GM23338 (cell line): ENCODE results near the gene DHX34. TPM values are rescaled to one million over a fixed set of nuclear protein-coding genes. Genes with fewer than 3 reads are reported as not detected.

Experiments used
- ATAC-seq: fragments of 200-7000 bp; cut with Tn5 transposase; 3 replicates; pipeline ENCODE4 v1.9.1; 2020
- DNase-seq: peaks from one replicate; pipeline ENCODE4 v3.0.0-alpha.2; 2015; ENCODE audit warnings: low spot score
- H2AFZ ChIP-seq: fragments of 200-600 bp; sonication (generic); 2 replicates; pipeline ENCODE4 v1.8.0; 2016; ENCODE audit warnings: antibody characterized with exemption, mild to moderate bottlenecking, moderate library complexity
- H3F3A ChIP-seq: fragments of 200-600 bp; sonication (generic); replicated peaks from 2 replicates; pipeline ENCODE4 v1.8.0; 2017; ENCODE audit warnings: antibody characterized with exemption, mixed run types, low read depth
- H3K27ac ChIP-seq: fragments of 200-600 bp; sonication (generic); 2 replicates; pipeline ENCODE4 v1.6.1; 2016; ENCODE audit warnings: low read depth
- H3K27me3 ChIP-seq: fragments of 200-600 bp; sonication (generic); 2 replicates; pipeline ENCODE4 v1.8.0; 2016; ENCODE audit warnings: mild to moderate bottlenecking, mixed run types, moderate library complexity; ENCODE audit not compliant: insufficient read depth
- H3K36me3 ChIP-seq: fragments of 200-600 bp; sonication (generic); 2 replicates; pipeline ENCODE4 v1.8.0; 2016; ENCODE audit warnings: mild to moderate bottlenecking; ENCODE audit not compliant: insufficient read depth
- H3K4me1 ChIP-seq: fragments of 200-600 bp; sonication (generic); 2 replicates; pipeline ENCODE4 v1.8.0; 2016; ENCODE audit warnings: mild to moderate bottlenecking, moderate library complexity; ENCODE audit not compliant: insufficient read depth
- H3K4me2 ChIP-seq: fragments of 200-600 bp; sonication (generic); 2 replicates; pipeline ENCODE4 v1.7.1; 2017; ENCODE audit warnings: mixed run types
- H3K4me3 ChIP-seq: fragments of 200-600 bp; sonication (generic); 2 replicates; pipeline ENCODE4 v1.6.1; 2016; ENCODE audit warnings: mixed run types
- H3K79me2 ChIP-seq: fragments of 200-600 bp; sonication (generic); replicated peaks from 2 replicates; pipeline ENCODE4 v1.8.0; 2017; ENCODE audit warnings: mild to moderate bottlenecking; ENCODE audit not compliant: insufficient read depth
- H3K9me2 ChIP-seq: fragments of 200-600 bp; sonication (generic); 2 replicates; pipeline ENCODE4 v1.8.0; 2017; ENCODE audit not compliant: insufficient read depth
- H4K20me1 ChIP-seq: fragments of 200-600 bp; sonication (generic); replicated peaks from 2 replicates; pipeline ENCODE4 v1.8.0; 2017; ENCODE audit warnings: mild to moderate bottlenecking; ENCODE audit not compliant: insufficient read depth
- H3K27ac Mint-ChIP-seq: 2 replicates; pipeline ENCODE4 v1.8.0; 2020; ENCODE audit warnings: inconsistent platforms, mild to moderate bottlenecking, moderate library complexity, mixed read lengths
- H3K27me3 Mint-ChIP-seq: 3 replicates; pipeline ENCODE4 v1.8.0; 2022; ENCODE audit warnings: low read depth, mild to moderate bottlenecking, moderate library complexity, mixed read lengths, inconsistent platforms; ENCODE audit not compliant: insufficient read depth, poor library complexity
- H3K36me3 Mint-ChIP-seq: 3 replicates; pipeline ENCODE4 v1.8.0; 2021; ENCODE audit warnings: low read depth, mild to moderate bottlenecking, inconsistent platforms, moderate library complexity, mixed read lengths
- H3K4me1 Mint-ChIP-seq: 3 replicates; pipeline ENCODE4 v1.8.0; 2020; ENCODE audit warnings: mild to moderate bottlenecking, inconsistent platforms, mixed read lengths
- H3K4me3 Mint-ChIP-seq: 3 replicates; pipeline ENCODE4 v1.8.0; 2021; ENCODE audit warnings: moderate library complexity, mild to moderate bottlenecking, inconsistent platforms, mixed read lengths
- H3K9me3 Mint-ChIP-seq: 3 replicates; pipeline ENCODE4 v1.8.0; 2020; ENCODE audit warnings: moderate library complexity, mild to moderate bottlenecking, inconsistent platforms, mixed read lengths
- CREB1 ChIP-seq: fragments of 250-450 bp; sonication (Bioruptor Pico); IDR thresholded peaks from 2 replicates; pipeline ENCODE4 v1.5.0; 2020; ENCODE audit warnings: low read depth, mild to moderate bottlenecking, moderate library complexity
- ETS1 ChIP-seq: IDR thresholded peaks from 2 replicates; pipeline ENCODE4 v1.6.1; 2016; ENCODE audit warnings: antibody characterized with exemption
- EZH2 ChIP-seq: fragments of 200-600 bp; sonication (generic); IDR thresholded peaks from one replicate; pipeline ENCODE4 v1.8.0; 2017; ENCODE audit warnings: antibody characterized with exemption, mild to moderate bottlenecking, low read depth; ENCODE audit not compliant: unreplicated experiment
- EZH2phosphoT487 ChIP-seq: fragments of 200-600 bp; sonication (generic); IDR thresholded peaks from one replicate; pipeline ENCODE4 v1.8.1; 2018; ENCODE audit warnings: antibody characterized with exemption; ENCODE audit not compliant: unreplicated experiment
- JUNB ChIP-seq: IDR thresholded peaks from one replicate; pipeline ENCODE4 v1.6.1; 2016; ENCODE audit warnings: antibody characterized with exemption; ENCODE audit not compliant: unreplicated experiment
- NANOG ChIP-seq: IDR thresholded peaks from 2 replicates; pipeline ENCODE4 v1.6.1; 2016; ENCODE audit warnings: antibody characterized with exemption, borderline replicate concordance
- POLR2AphosphoS5 ChIP-seq: IDR thresholded peaks from 2 replicates; pipeline ENCODE4 v1.6.1; 2016; ENCODE audit warnings: antibody characterized with exemption, low read depth
- STAT1 ChIP-seq: IDR thresholded peaks from one replicate; pipeline ENCODE4 v1.6.1; 2016; ENCODE audit warnings: antibody characterized with exemption; ENCODE audit not compliant: unreplicated experiment
- ZNF114 ChIP-seq: fragments of 250-450 bp; sonication (Bioruptor Pico); IDR thresholded peaks from 2 replicates; pipeline ENCODE4 v1.5.0; 2020; ENCODE audit warnings: mild to moderate bottlenecking, moderate library complexity
- ZNF331 ChIP-seq: fragments of 250-450 bp; sonication (Bioruptor Pico); IDR thresholded peaks from 2 replicates; pipeline ENCODE4 v1.5.0; 2020; ENCODE audit warnings: low read depth, mild to moderate bottlenecking, moderate library complexity
- polyA plus RNA-seq: library from polyadenylated mRNA; unstranded; fragments of >200 nt; fragmentation: Nextera tagmentation; extraction: Ambion mirVana; gene quantifications from 2 replicates; pipeline ENCODE4 v1.2.1, GENCODE V29; 2016
- total RNA-seq: library from RNA; depleted of rRNA; stranded (reverse); fragments of >200 nt; shearing (Covaris generic); gene quantifications from 2 replicates; pipeline ENCODE4 v1.2.3, GENCODE V29; 2014
- TF ChIP-seq, protein P1 (sequence below), 2 experiments: fragments of 200-600 bp in 1 of 2; sonication (generic) in 1 of 2; conservative IDR thresholded peaks; 2 replicates each; pipeline versions ENCODE4 v1.5.1 to v1.6.1; 2016 to 2017; ENCODE audit warnings: antibody characterized with exemption in 2 of 2, low read depth in 2 of 2, mild to moderate bottlenecking in 2 of 2, moderate library complexity in 1 of 2
- TF ChIP-seq, protein P2 (sequence below): fragments of 250-450 bp; sonication (Bioruptor Pico); IDR thresholded peaks from 2 replicates; pipeline ENCODE4 v1.5.0; 2020; ENCODE audit warnings: mild to moderate bottlenecking, moderate library complexity

DHX34 gene
- total and polyA plus RNA-seq, 2 experiments from 2014 or later: 16.3 to 50.1 TPM

DNA sequence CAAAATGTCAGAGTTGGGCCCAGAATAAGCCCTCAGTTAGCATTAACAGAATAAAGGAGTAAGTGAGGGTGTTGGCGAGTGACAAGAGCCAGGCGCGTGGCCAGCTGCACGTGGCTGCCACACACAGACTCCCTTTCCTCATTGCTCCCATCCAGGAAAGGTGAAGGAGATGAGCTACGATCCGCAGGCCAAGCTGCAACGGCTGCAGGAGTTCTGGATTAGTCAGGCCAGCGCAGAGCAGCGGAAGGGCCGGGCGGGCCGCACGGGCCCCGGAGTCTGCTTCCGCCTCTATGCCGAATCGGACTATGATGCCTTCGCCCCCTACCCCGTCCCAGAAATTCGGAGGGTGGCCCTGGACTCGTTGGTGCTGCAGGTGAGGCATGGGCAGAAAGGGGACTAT is 13.2 kb downstream of the DHX34 start:
- Histone ChIP-seq H2AFZ (no peak overlapping the region), H3K4me1 (no peaks in the 10 kb centered on the region), H3K79me2 (no peaks in the 10 kb centered on the region), H3K4me3 (no peak overlapping the region), H3K27me3 (no peaks in the 10 kb centered on the region), H3K4me2 (no peak overlapping the region), H3K9me2 (no peaks in the 10 kb centered on the region), H4K20me1 (peaks cover 12% of the 10 kb centered on the region), H3F3A (no peaks in the 10 kb centered on the region; the same call in 1 of the 2 replicates), H3K36me3 (peaks cover 52% of the 10 kb centered on the region), H3K27ac (no peak overlapping the region)
- Mint-ChIP-seq H3K27ac (no peak overlapping the region), H3K4me1 (no peaks in the 10 kb centered on the region), H3K4me3 (no peak overlapping the region), H3K27me3 (no peaks in the 10 kb centered on the region), H3K36me3 (peaks cover 90% of the 10 kb centered on the region), H3K9me3 (no peaks in the 10 kb centered on the region)
- TF ChIP-seq, protein P1, sequence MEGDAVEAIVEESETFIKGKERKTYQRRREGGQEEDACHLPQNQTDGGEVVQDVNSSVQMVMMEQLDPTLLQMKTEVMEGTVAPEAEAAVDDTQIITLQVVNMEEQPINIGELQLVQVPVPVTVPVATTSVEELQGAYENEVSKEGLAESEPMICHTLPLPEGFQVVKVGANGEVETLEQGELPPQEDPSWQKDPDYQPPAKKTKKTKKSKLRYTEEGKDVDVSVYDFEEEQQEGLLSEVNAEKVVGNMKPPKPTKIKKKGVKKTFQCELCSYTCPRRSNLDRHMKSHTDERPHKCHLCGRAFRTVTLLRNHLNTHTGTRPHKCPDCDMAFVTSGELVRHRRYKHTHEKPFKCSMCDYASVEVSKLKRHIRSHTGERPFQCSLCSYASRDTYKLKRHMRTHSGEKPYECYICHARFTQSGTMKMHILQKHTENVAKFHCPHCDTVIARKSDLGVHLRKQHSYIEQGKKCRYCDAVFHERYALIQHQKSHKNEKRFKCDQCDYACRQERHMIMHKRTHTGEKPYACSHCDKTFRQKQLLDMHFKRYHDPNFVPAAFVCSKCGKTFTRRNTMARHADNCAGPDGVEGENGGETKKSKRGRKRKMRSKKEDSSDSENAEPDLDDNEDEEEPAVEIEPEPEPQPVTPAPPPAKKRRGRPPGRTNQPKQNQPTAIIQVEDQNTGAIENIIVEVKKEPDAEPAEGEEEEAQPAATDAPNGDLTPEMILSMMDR (conservative IDR thresholded peaks at IDR 0.05; ENCODE audit: low read depth in 2 of 2): no peak
- TF ChIP-seq JUNB: no peak
- no peak for TF ChIP-seq EZH2phosphoT487
- TF ChIP-seq, protein P2, sequence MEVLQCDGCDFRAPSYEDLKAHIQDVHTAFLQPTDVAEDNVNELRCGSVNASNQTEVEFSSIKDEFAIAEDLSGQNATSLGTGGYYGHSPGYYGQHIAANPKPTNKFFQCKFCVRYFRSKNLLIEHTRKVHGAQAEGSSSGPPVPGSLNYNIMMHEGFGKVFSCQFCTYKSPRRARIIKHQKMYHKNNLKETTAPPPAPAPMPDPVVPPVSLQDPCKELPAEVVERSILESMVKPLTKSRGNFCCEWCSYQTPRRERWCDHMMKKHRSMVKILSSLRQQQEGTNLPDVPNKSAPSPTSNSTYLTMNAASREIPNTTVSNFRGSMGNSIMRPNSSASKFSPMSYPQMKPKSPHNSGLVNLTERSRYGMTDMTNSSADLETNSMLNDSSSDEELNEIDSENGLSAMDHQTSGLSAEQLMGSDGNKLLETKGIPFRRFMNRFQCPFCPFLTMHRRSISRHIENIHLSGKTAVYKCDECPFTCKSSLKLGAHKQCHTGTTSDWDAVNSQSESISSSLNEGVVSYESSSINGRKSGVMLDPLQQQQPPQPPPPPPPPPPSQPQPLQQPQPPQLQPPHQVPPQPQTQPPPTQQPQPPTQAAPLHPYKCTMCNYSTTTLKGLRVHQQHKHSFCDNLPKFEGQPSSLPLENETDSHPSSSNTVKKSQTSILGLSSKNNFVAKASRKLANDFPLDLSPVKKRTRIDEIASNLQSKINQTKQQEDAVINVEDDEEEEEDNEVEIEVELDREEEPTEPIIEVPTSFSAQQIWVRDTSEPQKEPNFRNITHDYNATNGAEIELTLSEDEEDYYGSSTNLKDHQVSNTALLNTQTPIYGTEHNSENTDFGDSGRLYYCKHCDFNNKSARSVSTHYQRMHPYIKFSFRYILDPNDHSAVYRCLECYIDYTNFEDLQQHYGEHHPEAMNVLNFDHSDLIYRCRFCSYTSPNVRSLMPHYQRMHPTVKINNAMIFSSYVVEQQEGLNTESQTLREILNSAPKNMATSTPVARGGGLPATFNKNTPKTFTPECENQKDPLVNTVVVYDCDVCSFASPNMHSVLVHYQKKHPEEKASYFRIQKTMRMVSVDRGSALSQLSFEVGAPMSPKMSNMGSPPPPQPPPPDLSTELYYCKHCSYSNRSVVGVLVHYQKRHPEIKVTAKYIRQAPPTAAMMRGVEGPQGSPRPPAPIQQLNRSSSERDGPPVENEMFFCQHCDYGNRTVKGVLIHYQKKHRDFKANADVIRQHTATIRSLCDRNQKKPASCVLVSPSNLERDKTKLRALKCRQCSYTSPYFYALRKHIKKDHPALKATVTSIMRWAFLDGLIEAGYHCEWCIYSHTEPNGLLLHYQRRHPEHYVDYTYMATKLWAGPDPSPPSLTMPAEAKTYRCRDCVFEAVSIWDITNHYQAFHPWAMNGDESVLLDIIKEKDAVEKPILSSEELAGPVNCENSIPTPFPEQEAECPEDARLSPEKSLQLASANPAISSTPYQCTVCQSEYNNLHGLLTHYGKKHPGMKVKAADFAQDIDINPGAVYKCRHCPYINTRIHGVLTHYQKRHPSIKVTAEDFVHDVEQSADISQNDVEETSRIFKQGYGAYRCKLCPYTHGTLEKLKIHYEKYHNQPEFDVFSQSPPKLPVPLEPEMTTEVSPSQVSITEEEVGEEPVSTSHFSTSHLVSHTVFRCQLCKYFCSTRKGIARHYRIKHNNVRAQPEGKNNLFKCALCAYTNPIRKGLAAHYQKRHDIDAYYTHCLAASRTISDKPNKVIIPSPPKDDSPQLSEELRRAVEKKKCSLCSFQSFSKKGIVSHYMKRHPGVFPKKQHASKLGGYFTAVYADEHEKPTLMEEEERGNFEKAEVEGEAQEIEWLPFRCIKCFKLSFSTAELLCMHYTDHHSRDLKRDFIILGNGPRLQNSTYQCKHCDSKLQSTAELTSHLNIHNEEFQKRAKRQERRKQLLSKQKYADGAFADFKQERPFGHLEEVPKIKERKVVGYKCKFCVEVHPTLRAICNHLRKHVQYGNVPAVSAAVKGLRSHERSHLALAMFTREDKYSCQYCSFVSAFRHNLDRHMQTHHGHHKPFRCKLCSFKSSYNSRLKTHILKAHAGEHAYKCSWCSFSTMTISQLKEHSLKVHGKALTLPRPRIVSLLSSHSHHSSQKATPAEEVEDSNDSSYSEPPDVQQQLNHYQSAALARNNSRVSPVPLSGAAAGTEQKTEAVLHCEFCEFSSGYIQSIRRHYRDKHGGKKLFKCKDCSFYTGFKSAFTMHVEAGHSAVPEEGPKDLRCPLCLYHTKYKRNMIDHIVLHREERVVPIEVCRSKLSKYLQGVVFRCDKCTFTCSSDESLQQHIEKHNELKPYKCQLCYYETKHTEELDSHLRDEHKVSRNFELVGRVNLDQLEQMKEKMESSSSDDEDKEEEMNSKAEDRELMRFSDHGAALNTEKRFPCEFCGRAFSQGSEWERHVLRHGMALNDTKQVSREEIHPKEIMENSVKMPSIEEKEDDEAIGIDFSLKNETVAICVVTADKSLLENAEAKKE: no peak
- TF ChIP-seq STAT1: no peak
- TF ChIP-seq CREB1 (CRISPR knock-in tag): no peak
- no peak for TF ChIP-seq ZNF114
- TF ChIP-seq EZH2: no peak
- TF ChIP-seq ZNF331: no peak
- TF ChIP-seq POLR2AphosphoS5: no peak
- no peak for TF ChIP-seq NANOG
- no peak for TF ChIP-seq ETS1
- DNase-seq (no peak), ATAC-seq (no peak)
